Muscle of leg (tissue), 11 donors: ENCODE measurements around the gene ALG8. TPM values are rescaled to one million over a fixed set of nuclear protein-coding genes. Genes with fewer than 3 reads are reported as not detected.

ENCODE experiments used
- DNase-seq: peaks from one replicate; pipeline ENCODE4 v3.0.0; 2013
- H3K27ac ChIP-seq: one replicate; pipeline ENCODE4 v1.5.1; 2013; ENCODE audit warnings: mild to moderate bottlenecking, low read length, control low read depth
- H3K27me3 ChIP-seq: one replicate; pipeline ENCODE4 v1.6.1; 2013; ENCODE audit warnings: low read length; ENCODE audit not compliant: control insufficient read depth, insufficient read depth
- H3K36me3 ChIP-seq: one replicate; pipeline ENCODE4 v1.6.1; 2013; ENCODE audit warnings: low read length; ENCODE audit not compliant: control insufficient read depth, insufficient read depth
- H3K4me1 ChIP-seq: one replicate; pipeline ENCODE4 v1.6.1; 2013; ENCODE audit warnings: low read length; ENCODE audit not compliant: control insufficient read depth, insufficient read depth
- H3K4me3 ChIP-seq: one replicate; pipeline ENCODE4 v1.5.1; 2013; ENCODE audit warnings: low read length, control low read depth
- H3K9me3 ChIP-seq: replicated peaks from 2 replicates; pipeline ENCODE4 v1.6.1; 2013; ENCODE audit warnings: low read depth, low read length; ENCODE audit not compliant: control insufficient read depth
- whole genome bisulfite sequencing: methylation state at CpG from one replicate; pipeline ENCODE4 v1.1.5; 2013; ENCODE audit warnings: missing lambda C conversion rate; ENCODE audit not compliant: insufficient coverage; 5-methylcytosine and 5-hydroxymethylcytosine counted together
- polyA plus RNA-seq, 8 donors: library from polyadenylated mRNA; unstranded; fragments of 120-200 nt; gene quantifications; one replicate each; pipeline versions ENCODE4 v1.2.1 to v1.2.3, GENCODE V29; 2013; ENCODE audit warnings: inconsistent platforms in 1 of 8, low replicate concordance in 1 of 8; ENCODE audit not compliant: insufficient read length in 8 of 8, insufficient read depth in 1 of 8
- total RNA-seq: library from RNA; stranded (reverse); fragments of 120-200 nt; gene quantifications from one replicate; pipeline ENCODE4 v1.2.4, GENCODE V29; 2013

The ALG8 gene
- total and polyA plus RNA-seq, 9 donors = 21.1 to 30.7 (median 26.0) TPM

DNA sequence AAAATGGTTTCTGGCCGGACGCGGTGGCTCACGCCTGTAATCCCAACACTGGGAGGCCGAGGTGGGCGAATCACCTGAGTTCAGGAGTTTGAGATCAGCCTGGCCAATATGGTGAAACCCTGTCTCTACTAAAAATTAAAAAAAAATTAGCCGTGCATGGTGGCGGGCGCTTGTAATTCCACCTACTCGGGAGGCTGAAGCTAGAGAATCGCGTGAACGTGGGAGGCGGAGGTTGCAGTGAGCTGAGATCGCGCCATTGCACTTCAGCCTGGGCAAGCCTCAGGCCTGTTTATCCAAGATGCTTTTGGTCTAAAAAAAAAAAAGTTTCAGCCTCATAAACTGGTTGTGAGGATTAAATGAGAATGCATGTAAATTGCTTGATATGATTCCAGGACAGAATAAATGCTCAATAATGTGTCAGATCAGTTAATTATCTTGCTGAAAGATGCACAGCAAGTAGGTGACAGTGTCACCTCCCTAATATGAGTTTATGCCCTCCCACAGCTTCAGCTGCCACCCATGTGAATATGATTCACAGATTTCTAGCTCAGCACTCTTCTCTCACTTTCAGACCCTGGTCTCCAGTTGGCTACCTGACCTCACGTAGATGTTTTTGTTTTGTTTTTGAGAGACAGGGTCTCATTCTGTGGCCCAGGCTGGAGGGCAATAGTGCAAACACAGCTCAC is 1.1 kb upstream of the ALG8 start:
- Histone ChIP-seq H3K9me3 (no peaks in the 10 kb centered on the region), H3K27me3 (no peaks in the 10 kb centered on the region), H3K4me3 (peak overlapping the region; percentile 82), H3K27ac (no peak overlapping the region), H3K36me3 (peaks cover 4% of the 10 kb centered on the region), H3K4me1 (peaks cover 11% of the 10 kb centered on the region)
- no peak for DNase-seq
- WGBS = 80% methylated on average over 10 of the region's 17 CpGs

DNA sequence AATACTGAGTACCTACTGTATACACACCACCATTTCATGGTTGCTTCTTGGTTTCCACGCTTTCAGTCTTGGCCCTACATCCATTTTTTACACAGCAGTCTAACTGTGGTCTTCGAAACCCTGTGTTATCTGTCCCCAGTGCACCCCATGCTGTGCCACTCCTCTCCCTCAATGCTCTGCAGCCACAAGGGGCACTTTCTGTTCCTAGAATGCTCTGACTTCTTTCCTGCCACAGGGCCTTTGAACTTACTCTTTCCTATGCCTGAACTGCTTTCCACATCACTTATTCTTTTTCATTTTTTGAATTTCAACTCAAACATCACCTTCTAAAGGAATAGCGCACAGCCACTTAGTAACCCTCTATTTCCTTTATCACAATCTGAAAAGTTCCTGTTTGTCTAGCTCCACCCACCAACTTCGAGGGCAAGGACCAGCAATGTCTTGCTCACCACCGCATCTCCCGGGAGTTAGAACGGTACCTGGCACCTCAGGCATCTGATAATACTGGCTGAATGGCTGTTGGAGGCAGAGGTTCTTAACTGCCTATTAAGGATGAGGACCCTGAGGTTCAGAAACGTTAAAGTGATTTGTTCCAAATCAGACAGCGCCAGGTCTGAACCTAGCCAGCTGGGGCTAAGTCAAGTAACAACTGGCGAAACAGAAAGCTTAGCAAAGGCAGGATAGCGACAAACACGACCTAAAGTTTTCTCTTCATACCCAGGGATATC is 568 bp downstream of the ALG8 start:
- no peaks in the 10 kb centered on the region for H3K9me3 ChIP-seq
- WGBS = 30% methylated on average over 8 of the region's 12 CpGs
- H3K4me1 ChIP-seq = peaks cover 11% of the 10 kb centered on the region
- H3K4me3 ChIP-seq = peak overlapping the region; percentile 82
- no peaks in the 10 kb centered on the region for H3K27me3 ChIP-seq
- peaks cover 4% of the 10 kb centered on the region for H3K36me3 ChIP-seq
- H3K27ac ChIP-seq = peak overlapping the region; percentile 81
- DNase-seq = no peak

DNA sequence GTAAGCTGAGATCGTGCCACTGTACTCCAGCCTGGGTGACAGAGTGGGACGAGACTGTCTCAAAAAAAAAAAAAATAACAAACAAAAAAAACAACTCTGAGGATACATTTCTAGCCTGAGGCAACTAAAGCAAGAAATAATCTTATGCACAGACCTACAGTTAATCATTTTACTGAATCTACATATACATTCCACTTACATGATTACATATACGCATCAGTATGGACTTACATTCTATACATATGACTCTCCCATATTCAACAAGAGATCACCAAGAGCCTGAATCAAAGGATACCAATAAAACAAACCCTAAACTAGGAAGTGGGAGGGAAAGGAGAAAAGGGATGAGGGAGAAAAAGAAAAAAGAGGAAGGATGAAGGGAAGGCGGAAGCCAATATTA is 1.1 kb downstream of the ALG8 start:
- Histone ChIP-seq H3K36me3 (peaks cover 4% of the 10 kb centered on the region), H3K4me3 (no peak overlapping the region), H3K4me1 (peaks cover 11% of the 10 kb centered on the region), H3K27ac (no peak overlapping the region), H3K9me3 (no peaks in the 10 kb centered on the region), H3K27me3 (no peaks in the 10 kb centered on the region)
- DNase-seq = no peak
- WGBS = 83% methylated on average over 1 of the region's 4 CpGs

DNA sequence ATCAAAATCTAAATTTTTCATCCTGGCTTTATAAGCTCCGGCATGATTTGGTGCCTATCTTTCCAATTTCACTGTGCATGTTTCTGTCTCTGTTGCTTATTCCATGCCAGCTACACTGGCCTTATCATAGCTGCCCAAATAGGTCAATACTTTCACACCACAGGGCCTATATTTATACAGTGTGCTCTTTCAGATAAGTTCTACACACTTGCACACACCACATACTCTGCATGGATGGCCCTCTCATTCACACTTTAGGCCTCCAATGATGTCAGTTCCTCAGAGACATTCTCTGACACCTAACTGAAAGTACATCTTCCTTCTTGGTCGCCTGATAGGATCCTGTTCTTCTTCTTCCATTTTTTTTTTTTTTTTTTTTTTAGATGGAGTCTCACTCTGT is 7.0 kb downstream of the ALG8 start:
- no peak for DNase-seq
- 89% methylated on average over 1 of the region's 2 CpGs for WGBS
- no peak overlapping the region for H3K4me3 ChIP-seq
- H3K4me1 ChIP-seq = no peaks in the 10 kb centered on the region
- H3K27ac ChIP-seq = no peak overlapping the region
- H3K36me3 ChIP-seq = peaks cover 4% of the 10 kb centered on the region
- H3K27me3 ChIP-seq = no peaks in the 10 kb centered on the region
- no peaks in the 10 kb centered on the region for H3K9me3 ChIP-seq

DNA sequence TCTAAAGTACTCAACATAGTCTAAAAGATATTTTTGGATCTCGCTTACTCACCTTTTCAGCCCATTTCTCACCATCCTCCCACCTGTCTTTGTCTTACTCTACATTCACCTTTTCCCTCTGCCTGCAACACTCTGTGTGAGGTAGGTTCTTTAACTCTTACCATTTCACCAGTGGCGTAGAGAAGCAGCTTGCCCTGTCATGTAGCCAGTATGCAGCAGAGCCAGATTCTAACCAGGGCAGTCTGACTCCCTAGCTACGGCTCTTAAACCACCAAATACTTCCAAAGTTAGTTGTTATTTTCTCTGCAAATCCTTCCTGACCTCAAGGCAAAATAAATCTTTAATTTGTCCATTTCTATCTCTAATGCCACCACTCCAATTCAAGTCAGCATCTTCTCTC is 7.5 kb downstream of the ALG8 start:
- Histone ChIP-seq H3K36me3 (peaks cover 4% of the 10 kb centered on the region), H3K4me3 (no peak overlapping the region), H3K9me3 (no peaks in the 10 kb centered on the region), H3K27ac (no peak overlapping the region), H3K27me3 (no peaks in the 10 kb centered on the region), H3K4me1 (no peaks in the 10 kb centered on the region)
- no peak for DNase-seq
- 100% methylated on average over 1 of the region's 3 CpGs for WGBS

DNA sequence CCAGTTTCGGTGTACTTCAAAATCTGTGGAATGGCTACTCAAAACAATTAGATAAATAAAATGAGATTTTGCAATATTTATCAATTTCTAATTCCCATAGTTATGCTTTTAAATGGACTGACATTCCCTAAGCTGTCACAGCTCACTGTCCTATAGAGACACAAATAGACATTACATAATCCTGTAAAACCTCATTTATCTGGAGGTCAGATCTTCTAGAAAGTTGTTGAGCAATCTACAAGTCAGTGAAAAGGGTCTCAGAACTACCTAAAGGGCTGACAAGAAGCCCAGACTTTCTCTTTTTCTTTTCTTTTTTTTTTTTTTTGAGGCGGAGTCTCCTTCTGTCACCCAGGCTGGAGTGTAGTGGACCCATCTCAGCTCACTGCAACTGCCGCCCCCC is 12.0 kb downstream of the ALG8 start:
- no peak for DNase-seq
- Histone ChIP-seq H3K27ac (no peak overlapping the region), H3K4me3 (no peak overlapping the region), H3K27me3 (no peaks in the 10 kb centered on the region), H3K9me3 (no peaks in the 10 kb centered on the region), H3K36me3 (peaks cover 10% of the 10 kb centered on the region), H3K4me1 (no peaks in the 10 kb centered on the region)
- whole genome bisulfite sequencing = 75% methylated on average over 1 of the region's 3 CpGs

DNA sequence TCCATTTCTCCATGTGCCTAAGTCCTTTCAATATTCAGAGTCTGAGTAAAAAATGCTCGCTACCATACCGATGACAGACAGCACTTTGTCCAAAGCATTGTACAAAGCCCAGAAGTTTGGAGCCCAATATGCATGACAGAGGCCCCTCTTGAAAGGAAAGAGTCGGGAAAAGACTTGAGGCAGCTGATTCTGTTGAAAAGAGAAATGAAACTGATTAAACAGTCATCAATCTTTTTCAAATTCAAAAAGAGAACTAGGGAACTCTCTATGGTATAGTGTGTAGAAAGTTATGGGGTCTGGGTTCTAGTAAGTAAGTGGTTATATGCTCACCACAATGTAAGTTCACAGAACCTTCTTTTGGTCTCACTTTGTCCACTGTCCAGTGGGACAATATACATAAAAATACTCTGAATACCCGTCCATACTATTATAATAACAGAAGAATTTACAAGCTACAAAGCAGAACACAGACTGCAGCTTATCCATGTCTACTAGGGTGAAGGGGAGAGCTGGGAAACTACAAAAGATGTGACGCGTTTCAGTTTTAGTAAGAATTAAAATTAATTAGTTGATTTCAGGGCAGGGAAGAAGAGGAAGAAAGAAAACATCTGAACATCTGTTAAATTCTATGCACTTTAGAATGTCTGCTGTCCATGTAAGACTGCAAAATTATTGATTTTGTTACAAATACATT is 26.7 kb downstream of the ALG8 start:
- Histone ChIP-seq H3K4me1 (no peaks in the 10 kb centered on the region), H3K27me3 (no peaks in the 10 kb centered on the region), H3K9me3 (no peaks in the 10 kb centered on the region), H3K27ac (no peak overlapping the region), H3K36me3 (peaks cover 25% of the 10 kb centered on the region), H3K4me3 (no peak overlapping the region)
- WGBS = 100% methylated on average over 1 of the region's 6 CpGs
- no peak for DNase-seq

DNA sequence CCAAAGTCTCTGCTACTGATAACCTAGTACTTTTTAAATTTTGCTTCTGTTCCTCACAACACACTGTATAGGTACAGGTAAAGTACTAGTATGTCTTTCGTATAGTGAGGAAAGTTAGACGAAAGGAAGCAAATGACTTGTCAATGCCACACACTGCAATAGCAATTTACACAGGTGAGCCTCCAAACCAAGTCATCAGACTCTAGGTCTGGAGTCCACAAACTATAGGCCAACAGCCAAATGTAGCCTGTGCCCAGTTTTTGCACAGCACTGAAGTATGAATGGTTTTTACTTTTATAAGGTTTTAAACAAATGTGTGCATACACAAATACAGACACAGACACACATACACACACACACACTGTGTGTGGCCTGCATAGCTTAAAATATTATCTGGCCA is 28.1 kb downstream of the ALG8 start:
- no peaks in the 10 kb centered on the region for H3K9me3 ChIP-seq

DNA sequence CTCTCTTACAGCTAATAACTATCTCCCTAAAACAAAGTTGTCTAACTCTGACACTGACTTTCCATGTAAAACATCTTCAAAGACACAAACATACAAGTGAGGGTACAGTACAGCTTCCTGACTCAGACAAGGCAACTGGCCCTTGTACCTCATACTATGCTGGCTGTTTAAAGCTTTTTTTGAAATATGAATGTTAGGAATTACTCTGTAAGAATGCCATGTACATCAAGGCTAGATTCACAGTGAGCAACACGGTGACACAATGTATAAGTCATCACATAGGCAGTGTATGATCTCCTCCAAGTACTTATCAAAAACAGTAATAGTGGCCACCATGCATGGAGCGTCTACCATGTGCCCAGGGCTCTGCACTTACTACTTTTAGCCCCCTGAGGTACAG is 28.6 kb downstream of the ALG8 start:
- peaks cover 25% of the 10 kb centered on the region for H3K36me3 ChIP-seq

More for the DNA sequence above, 28.1 kb downstream of the ALG8 start:
- no peaks in the 10 kb centered on the region for H3K4me1 ChIP-seq
- no CpG with 5 or more reads among the region's 2 CpGs for WGBS
- no peak overlapping the region for H3K4me3 ChIP-seq
- H3K27ac ChIP-seq = no peak overlapping the region
- DNase-seq = no peak
- H3K36me3 ChIP-seq = peaks cover 23% of the 10 kb centered on the region
- no peaks in the 10 kb centered on the region for H3K27me3 ChIP-seq

DNA sequence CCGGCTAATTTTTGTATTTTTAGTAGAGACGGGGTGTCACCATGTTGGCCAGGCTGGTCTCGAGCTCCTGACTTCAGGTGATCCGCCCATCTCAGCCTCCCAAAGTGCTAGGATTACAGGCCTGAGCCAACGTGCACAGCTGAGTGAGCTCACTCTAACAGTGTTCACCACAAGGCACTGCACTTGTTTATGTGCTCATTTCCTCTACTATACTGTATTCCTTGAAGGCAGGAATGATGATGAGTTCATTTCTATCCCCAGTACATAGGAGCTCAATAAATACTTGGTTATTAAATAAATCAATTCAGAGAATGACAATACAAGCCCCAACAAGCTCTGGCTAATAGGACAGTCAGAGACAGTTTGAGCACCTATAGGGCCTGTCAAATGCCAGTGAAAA is 29.1 kb downstream of the ALG8 start:
- Histone ChIP-seq H3K27ac (no peak overlapping the region), H3K4me1 (no peaks in the 10 kb centered on the region), H3K27me3 (no peaks in the 10 kb centered on the region), H3K4me3 (no peak overlapping the region), H3K9me3 (no peaks in the 10 kb centered on the region), H3K36me3 (peaks cover 26% of the 10 kb centered on the region)
- WGBS = 72% methylated on average over 4 of the region's 5 CpGs
- DNase-seq = no peak

More for the DNA sequence above, 28.6 kb downstream of the ALG8 start:
- 100% methylated on average over 1 of the region's 2 CpGs for WGBS
- Histone ChIP-seq H3K4me1 (no peaks in the 10 kb centered on the region), H3K27me3 (no peaks in the 10 kb centered on the region), H3K27ac (no peak overlapping the region), H3K9me3 (no peaks in the 10 kb centered on the region), H3K4me3 (no peak overlapping the region)
- no peak for DNase-seq
